Measurements from ENCODE around the gene TMEM184C.

The TMEM184C gene

GRCh38 chr4:147617173-147617840, at the start of gene TMEM184C:
Gene TMEM184C (plus strand): TSS chr4:147617397. CDS start chr4:147617957, 560 bp downstream.
- peak; percentile 94 for DNase-seq

DNA sequence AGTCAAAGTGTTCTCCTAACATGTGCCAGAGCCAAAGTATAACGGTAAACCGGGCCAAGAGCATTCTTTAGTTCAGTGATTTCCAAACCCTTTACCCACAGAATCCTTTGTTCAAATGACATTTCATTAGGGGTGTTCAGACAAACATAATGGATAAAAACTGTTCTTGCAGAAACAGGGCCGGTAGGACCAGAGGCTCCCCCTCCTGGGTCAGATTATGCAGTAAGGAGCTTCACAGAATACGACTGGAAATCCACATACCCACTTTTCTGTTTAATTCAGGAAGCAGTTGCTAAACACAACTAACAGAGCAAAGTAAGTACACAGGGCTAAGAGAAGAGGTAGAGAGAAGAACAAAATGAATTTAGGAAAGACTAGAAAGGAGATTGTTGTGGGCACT, 46.6 kb upstream of the TMEM184C start:
- no peak for DNase-seq

- no peak for DNase-seq
Observed at GRCh38 chr4:147571036-147571770, 46.0 kb upstream of the TMEM184C start.

DNA sequence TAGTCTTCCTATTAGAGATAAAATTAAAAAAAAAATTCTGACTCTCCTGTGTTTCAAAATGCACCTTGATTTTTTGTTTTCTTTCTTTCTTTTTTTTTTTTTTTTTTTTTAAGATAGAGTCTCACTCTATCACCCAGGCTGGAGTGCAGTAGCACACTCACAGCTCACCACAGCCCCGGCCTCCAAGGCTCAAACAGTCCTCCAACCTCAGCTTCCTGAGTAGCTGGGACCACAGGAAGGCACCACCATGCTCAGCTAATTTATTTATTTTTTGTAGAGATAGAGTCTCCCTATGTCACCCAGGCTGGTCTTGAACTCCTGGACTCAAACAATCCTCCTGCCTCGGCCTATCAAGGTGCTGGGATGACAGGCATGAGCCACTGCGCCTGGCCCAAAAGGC, 41.1 kb upstream of the TMEM184C start:
- no peak for DNase-seq

DNA sequence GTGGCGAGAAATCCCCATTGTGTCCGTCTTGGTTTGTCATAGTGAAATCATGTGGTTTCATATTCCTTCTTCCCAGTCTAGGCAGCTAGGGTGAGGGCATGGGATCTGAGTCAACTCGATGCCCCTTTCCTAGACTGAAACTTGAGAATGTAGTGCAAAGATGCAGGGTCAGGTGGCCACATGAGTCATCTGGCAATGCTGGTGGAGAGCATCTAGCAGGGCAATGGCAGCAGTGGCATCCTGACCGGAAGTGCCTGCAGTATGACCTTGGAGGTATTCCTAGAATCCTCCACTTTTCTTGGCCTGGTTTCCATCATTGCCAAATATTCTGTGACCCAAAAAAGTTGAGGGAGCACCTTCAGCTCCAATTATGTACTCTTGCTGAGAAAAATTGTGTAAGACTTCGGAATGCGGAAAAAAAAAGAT, 39.1 kb upstream of the TMEM184C start:
- no peak for DNase-seq

- no peak for DNase-seq
Observed at GRCh38 chr4:147578593-147578992, 38.6 kb upstream of the TMEM184C start.

GRCh38 chr4:147580396-147580795, 36.8 kb upstream of the TMEM184C start:
- DNase-seq = no peak

GRCh38 chr4:147581606-147582350, 35.4 kb upstream of the TMEM184C start:
- no peak for DNase-seq

DNA sequence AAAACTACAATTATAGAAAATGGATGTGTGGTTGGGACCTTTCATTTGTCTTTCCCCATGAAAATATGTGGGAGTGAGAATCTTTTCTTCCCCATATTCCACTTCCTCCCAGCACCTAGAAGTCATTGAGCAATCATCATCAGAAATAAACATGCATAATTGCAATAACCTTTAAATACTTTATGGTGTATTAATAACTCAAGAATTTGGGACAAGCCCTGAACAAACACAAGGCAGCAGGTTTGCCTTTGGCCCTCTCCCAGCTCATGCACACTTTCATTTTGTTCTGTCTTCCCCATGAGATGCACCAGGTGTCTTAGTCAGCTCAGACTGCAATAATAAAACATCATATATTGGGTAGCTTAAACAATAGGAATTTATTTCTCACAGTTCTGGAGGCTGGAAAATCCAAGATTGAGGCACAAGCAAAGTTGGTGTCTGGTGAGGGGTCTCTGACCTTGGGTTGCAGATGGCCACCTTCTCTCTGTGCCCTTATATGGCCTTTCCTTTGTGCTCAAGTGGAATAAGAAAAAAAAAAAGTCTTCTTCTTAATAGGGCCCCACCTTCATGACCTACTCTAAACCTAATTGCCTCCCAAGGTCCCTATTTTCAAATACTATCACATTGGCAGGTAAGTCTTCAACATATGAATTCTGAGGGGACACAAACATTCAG, 34.7 kb upstream of the TMEM184C start:
- DNase-seq = no peak

GRCh38 chr4:147583876-147584275, 33.3 kb upstream of the TMEM184C start:
- no peak for DNase-seq

DNA sequence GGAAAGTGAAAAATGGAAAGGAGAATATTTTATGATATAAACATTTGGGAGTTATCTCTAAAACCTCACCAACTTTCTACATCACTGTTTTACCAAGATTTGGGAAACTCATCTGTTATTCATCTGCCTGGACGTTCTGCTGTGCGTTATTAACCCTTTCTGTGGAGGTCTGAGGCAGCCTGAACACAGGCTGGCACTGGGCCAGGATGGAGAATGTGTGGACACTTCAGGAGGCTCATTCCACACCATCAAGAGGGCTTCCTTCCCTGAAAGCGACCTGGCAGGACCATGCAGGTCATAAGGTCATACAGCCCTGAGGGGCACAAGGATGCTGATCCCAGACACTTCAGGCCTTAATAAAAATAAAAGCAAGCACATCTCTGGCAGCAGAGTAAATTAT, 31.2 kb upstream of the TMEM184C start:
- DNase-seq = no peak

- no peak for DNase-seq
Observed at GRCh38 chr4:147586637-147587036, 30.6 kb upstream of the TMEM184C start.

DNA sequence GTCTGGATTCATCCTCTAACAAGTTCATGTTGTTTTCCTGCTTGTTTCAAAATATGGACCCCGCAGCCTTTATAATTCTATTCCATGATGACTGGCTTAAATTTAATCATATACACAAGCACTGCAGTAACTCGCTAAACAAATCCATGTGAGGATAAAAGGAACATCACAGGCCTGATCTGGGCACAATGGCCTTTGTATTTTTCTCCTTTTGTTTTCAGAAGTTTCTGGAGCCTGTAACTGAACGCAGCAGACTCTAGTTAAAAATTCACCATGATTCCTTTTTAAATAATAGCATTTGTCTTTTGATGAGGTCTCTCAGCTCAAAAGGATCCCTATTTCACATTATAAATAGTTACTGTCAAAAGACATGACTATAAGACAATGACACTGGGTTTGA, 30.2 kb upstream of the TMEM184C start:
- DNase-seq = no peak

DNA sequence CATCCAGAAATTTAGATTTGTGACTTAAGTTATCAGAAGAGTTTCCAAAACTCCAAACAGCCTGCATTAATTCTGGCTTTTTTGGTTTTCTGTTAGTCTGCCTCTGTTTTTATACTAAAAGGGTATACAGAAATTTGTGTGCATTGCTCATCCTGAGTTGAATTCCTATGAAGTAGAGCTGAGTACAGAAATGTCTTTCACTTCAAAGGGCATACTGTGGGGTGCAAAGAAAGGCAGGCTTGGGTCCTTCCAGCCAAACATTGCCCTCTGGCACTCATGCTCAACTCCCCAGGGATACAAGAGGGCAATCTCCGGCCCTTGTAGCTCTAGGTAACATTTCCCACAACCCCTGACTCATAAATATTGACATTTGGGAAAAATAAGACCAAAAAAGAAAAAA, 27.6 kb upstream of the TMEM184C start:
- no peak for DNase-seq

DNA sequence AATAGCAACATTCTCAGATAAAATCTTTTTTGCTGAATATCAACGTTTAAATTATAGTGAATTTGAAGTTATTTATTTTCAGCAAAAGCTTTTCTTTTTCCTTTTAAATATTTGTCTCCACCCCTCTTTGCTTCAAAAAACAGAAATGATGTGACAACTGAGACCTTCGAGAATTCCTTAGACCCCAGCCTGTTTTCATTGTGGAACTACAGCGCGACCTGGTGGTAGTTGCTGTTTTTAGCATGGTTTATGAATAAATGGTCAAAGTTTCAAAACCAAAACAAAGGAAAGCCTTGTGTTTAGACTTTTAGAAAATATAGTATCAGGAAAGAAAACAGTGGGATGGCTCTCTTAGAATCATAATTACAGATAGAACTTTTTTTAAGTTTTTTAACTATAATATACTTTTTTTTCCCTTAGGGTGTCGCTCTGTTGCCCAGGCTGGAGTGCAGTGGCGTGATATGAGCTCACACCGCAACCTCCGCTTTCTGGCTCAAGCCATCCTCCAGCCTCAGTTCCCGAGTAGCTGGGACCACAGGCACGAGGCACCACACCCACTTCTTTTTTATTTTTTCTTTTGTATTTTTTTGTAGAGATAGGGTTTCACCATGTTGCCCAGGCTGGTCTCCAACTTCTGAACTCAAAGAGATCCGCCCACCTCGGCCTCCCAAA, 26.8 kb upstream of the TMEM184C start:
- DNase-seq = peak; percentile 24

- no peak for DNase-seq
Observed at GRCh38 chr4:147591106-147591505, 26.1 kb upstream of the TMEM184C start.

DNA sequence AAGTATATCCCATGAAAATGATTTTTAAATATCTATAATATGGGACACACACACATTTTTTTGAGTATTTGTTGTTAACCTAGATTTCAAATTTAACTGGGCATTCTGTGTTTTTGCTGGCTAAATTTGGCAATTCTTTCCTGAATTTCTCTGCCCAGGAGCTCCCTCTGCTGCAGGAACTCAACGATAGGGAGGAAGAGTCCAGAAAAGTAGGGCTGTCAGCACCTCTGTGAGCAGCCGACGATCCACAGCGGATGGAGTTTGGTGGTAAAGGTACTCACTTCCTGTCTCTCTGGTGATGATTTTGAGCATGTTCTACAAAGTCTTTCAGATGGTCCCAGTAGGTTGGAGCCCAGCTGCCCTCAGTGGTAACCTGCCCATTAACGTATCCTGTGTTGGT, 23.1 kb upstream of the TMEM184C start:
- no peak for DNase-seq

- no peak for DNase-seq
Observed at GRCh38 chr4:147594578-147594977, 22.6 kb upstream of the TMEM184C start.

- DNase-seq = no peak
Observed at GRCh38 chr4:147596377-147596776, 20.8 kb upstream of the TMEM184C start.

GRCh38 chr4:147596981-147597380, 20.2 kb upstream of the TMEM184C start:
- no peak for DNase-seq

- DNase-seq = no peak
Observed at GRCh38 chr4:147597561-147597960, 19.6 kb upstream of the TMEM184C start.

GRCh38 chr4:147599206-147599605, 18.0 kb upstream of the TMEM184C start:
- DNase-seq = no peak

DNA sequence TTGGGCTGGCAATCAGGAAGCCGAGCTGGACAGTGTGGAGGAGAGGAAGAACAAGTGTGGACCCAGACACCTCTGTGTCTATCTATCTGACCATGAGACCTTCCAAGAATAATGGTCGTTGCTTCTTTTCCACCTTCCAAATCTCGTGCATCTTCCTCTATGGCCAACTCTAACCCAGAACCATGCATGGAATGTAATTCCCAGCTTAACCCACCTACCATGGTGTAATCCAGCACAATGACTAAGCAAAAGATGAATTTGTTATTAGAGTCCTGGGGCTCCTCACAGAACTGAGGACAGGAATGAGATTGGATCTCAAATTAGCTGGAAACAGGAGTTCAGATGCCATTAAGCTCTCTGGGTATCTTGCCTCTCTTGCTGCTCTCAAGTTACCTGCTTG, 17.4 kb upstream of the TMEM184C start:
- no peak for DNase-seq
